Urothelium cell line (cell line): ENCODE data around the gene PITPNC1.
"Not testable (repeated sequence)": the region's sequence is repeated elsewhere in the genome, so short reads cannot be mapped to it uniquely, and the experiment has no call there.

Experiments
- DNase-seq: peaks from one replicate; pipeline ENCODE4 v3.0.0; 2011; ENCODE audit warnings: low spot score, mixed read lengths
- FAIRE-seq: peaks from 2 replicates; lab custom pipeline; 2011; peaks lifted over from hg19 to GRCh38; lab: Jason Lieb, UNC

Gene PITPNC1

GRCh38 chr17:67366193-67367157, 10.6 kb upstream of the PITPNC1 start, which contains the start of gene PSMD12:
Gene PSMD12, minus strand, starts transcription at chr17:67366577. Its CDS starts 58 bp downstream, at chr17:67366519.
- DNase-seq = peak; percentile 97
- FAIRE-seq = peak; percentile 82

- FAIRE-seq (no peak), DNase-seq (no peak)
Measured at GRCh38 chr17:67369676-67370075, 7.4 kb upstream of the PITPNC1 start.

GRCh38 chr17:67372751-67373150, 4.3 kb upstream of the PITPNC1 start:
- DNase-seq = no peak
- FAIRE-seq = no peak

- peak; percentile 95 for FAIRE-seq
Measured at GRCh38 chr17:67374329-67375053, 2.6 kb upstream of the PITPNC1 start.

GRCh38 chr17:67375054-67375427, 2.0 kb upstream of the PITPNC1 start:
- DNase-seq (no peak), FAIRE-seq (no peak)

More at GRCh38 chr17:67374329-67375053, 2.6 kb upstream of the PITPNC1 start:
- DNase-seq = peak; percentile 88

GRCh38 chr17:67375716-67376115, 1.4 kb upstream of the PITPNC1 start:
- FAIRE-seq = no peak
- DNase-seq = no peak

GRCh38 chr17:67376415-67376736, 705 bp upstream of the PITPNC1 start:
- DNase-seq = no peak
- no peak for FAIRE-seq

GRCh38 chr17:67377488-67378453, 690 bp downstream of the PITPNC1 start:
- DNase-seq (peak; percentile 61), FAIRE-seq (no peak)

GRCh38 chr17:67378454-67379250, 1.6 kb downstream of the PITPNC1 start:
- DNase-seq (peak; percentile 90), FAIRE-seq (peak; percentile 55)

- FAIRE-seq (peak; percentile 5), DNase-seq (no peak)
Measured at GRCh38 chr17:67379251-67379630, 2.2 kb downstream of the PITPNC1 start.

- DNase-seq (no peak), FAIRE-seq (no peak)
Measured at GRCh38 chr17:67381929-67382257, 4.8 kb downstream of the PITPNC1 start.

GRCh38 chr17:67385122-67385988, 8.3 kb downstream of the PITPNC1 start:
- FAIRE-seq = no peak

GRCh38 chr17:67386965-67387551, 10.0 kb downstream of the PITPNC1 start:
- DNase-seq (peak; percentile 74), FAIRE-seq (no peak)

More at GRCh38 chr17:67385122-67385988, 8.3 kb downstream of the PITPNC1 start:
- DNase-seq = no peak

- not testable (repeated sequence) for FAIRE-seq
Measured at GRCh38 chr17:67388536-67388935, 11.5 kb downstream of the PITPNC1 start.

GRCh38 chr17:67388986-67389385, 11.9 kb downstream of the PITPNC1 start:
- DNase-seq (no peak), FAIRE-seq (no peak)

More at GRCh38 chr17:67388536-67388935, 11.5 kb downstream of the PITPNC1 start:
- not testable (repeated sequence) for DNase-seq

- DNase-seq (no peak), FAIRE-seq (peak; percentile 9)
Measured at GRCh38 chr17:67390006-67390645, 13.0 kb downstream of the PITPNC1 start.

- DNase-seq (peak; percentile 70), FAIRE-seq (peak; percentile 56)
Measured at GRCh38 chr17:67390646-67391361, 13.7 kb downstream of the PITPNC1 start.
